H1 (cell line): Measurements from ENCODE around the gene CA10.

Experiments
- ASH2L ChIP-seq: fragments of 200-600, 300-600 bp; sonication (generic); IDR thresholded peaks from one replicate; pipeline ENCODE4 v1.7.1; 2017; ENCODE audit warnings: low read length
- BACH1 ChIP-seq: IDR thresholded peaks from 2 replicates; pipeline ENCODE4 v1.6.1; 2012; ENCODE audit warnings: low read length, improper control_type of control experiment
- CEBPB ChIP-seq: IDR thresholded peaks from 2 replicates; pipeline ENCODE4 v1.6.1; 2012; ENCODE audit warnings: low read depth, low read length
- EP300 ChIP-seq, 2 experiments: IDR thresholded peaks; 1 replicate in 1 of 2; 2 replicates in 1 of 2; pipeline ENCODE4 v1.6.1; 2011 to 2012; ENCODE audit warnings: low read depth in 2 of 2, low read length in 2 of 2, mild to moderate bottlenecking in 2 of 2, borderline replicate concordance in 1 of 2, inconsistent platforms in 1 of 2, moderate library complexity in 1 of 2
- KDM1A ChIP-seq: fragments of 200-600, 300-600 bp; sonication (generic); IDR thresholded peaks from 2 replicates; pipeline ENCODE4 v1.7.1; 2016; ENCODE audit warnings: mild to moderate bottlenecking, low read length, borderline replicate concordance
- MAFK ChIP-seq: IDR thresholded peaks from 2 replicates; pipeline ENCODE4 v1.6.1; 2012; ENCODE audit warnings: low read depth, mild to moderate bottlenecking, improper control_type of control experiment, low read length
- POLR2A ChIP-seq, 2 experiments: IDR thresholded peaks; 1 replicate in 1 of 2; 2 replicates in 1 of 2; pipeline ENCODE4 v1.6.1; 2011; ENCODE audit warnings: low read depth in 2 of 2, low read length in 2 of 2, mild to moderate bottlenecking in 2 of 2; ENCODE audit errors: control extremely low read depth in 1 of 2
- RBBP5 ChIP-seq: IDR thresholded peaks from 2 replicates; pipeline ENCODE4 v1.7.1; 2012; ENCODE audit warnings: low read depth, mild to moderate bottlenecking, inconsistent platforms, low read length, moderate library complexity, borderline replicate concordance
- SIN3A ChIP-seq, 2 experiments: IDR thresholded peaks in 1 of 2; conservative IDR thresholded peaks in 1 of 2; 2 replicates each; pipeline ENCODE4 v1.6.1; 2011 to 2012; ENCODE audit warnings: low read length in 2 of 2, improper control_type of control experiment in 1 of 2, low read depth in 1 of 2, mild to moderate bottlenecking in 1 of 2
- SIX5 ChIP-seq: IDR thresholded peaks from 2 replicates; pipeline ENCODE4 v1.6.1; 2011; ENCODE audit warnings: mild to moderate bottlenecking, low read depth, low read length
- SRF ChIP-seq: IDR thresholded peaks from 2 replicates; pipeline ENCODE4 v1.6.1; 2011; ENCODE audit warnings: mild to moderate bottlenecking, low read depth, low read length, moderate library complexity
- TAF1 ChIP-seq: IDR thresholded peaks from 2 replicates; pipeline ENCODE4 v1.6.1; 2011; ENCODE audit warnings: mild to moderate bottlenecking, low read depth, low read length
- TF ChIP-seq, protein P1 (sequence below), 3 experiments: IDR thresholded peaks; 1 replicate in 2 of 3; 2 replicates in 1 of 3; pipeline versions ENCODE4 v1.5.1 to v1.6.1; 2011; ENCODE audit warnings: low read length in 3 of 3, mild to moderate bottlenecking in 3 of 3, inconsistent platforms in 2 of 3, low read depth in 1 of 3, moderate library complexity in 1 of 3; ENCODE audit not compliant: insufficient read depth in 1 of 3; ENCODE audit errors: control extremely low read depth in 1 of 3

- TF ChIP-seq SIN3A (conservative IDR thresholded peaks at IDR 0.05 in 1 of 2, IDR thresholded peaks at IDR 0.05 in 1 of 2; ENCODE audit: low read depth in 1 of 2, low read length in 2 of 2), result no peak
- no peak for TF ChIP-seq SRF
- no peak for TF ChIP-seq SIX5
- no peak for TF ChIP-seq POLR2A (IDR thresholded peaks at IDR 0.05; ENCODE audit: control extremely low read depth in 1 of 2, low read depth in 2 of 2, low read length in 2 of 2)
- TF ChIP-seq TAF1, result no peak
- TF ChIP-seq BACH1, result no peak
- no peak for TF ChIP-seq EP300 (IDR thresholded peaks at IDR 0.05; ENCODE audit: borderline replicate concordance in 1 of 2, low read depth in 2 of 2, low read length in 2 of 2)
- no peak for TF ChIP-seq KDM1A
- no peak for TF ChIP-seq CEBPB
- no peak for TF ChIP-seq MAFK
- no peak for TF ChIP-seq ASH2L
- no peak for TF ChIP-seq RBBP5
- TF ChIP-seq, protein P1, sequence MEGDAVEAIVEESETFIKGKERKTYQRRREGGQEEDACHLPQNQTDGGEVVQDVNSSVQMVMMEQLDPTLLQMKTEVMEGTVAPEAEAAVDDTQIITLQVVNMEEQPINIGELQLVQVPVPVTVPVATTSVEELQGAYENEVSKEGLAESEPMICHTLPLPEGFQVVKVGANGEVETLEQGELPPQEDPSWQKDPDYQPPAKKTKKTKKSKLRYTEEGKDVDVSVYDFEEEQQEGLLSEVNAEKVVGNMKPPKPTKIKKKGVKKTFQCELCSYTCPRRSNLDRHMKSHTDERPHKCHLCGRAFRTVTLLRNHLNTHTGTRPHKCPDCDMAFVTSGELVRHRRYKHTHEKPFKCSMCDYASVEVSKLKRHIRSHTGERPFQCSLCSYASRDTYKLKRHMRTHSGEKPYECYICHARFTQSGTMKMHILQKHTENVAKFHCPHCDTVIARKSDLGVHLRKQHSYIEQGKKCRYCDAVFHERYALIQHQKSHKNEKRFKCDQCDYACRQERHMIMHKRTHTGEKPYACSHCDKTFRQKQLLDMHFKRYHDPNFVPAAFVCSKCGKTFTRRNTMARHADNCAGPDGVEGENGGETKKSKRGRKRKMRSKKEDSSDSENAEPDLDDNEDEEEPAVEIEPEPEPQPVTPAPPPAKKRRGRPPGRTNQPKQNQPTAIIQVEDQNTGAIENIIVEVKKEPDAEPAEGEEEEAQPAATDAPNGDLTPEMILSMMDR (IDR thresholded peaks at IDR 0.05; ENCODE audit: control extremely low read depth in 1 of 3, insufficient read depth in 1 of 3, low read depth in 1 of 3, low read length in 3 of 3), result no peak
These were observed 438.1 kb downstream of the CA10 start for GRCh38 chr17:51720439-51720838.
